Pulmonary artery endothelial cell (primary cell): ENCODE data around the gene GOLGA7B. TPM values are rescaled to one million over a fixed set of nuclear protein-coding genes. Genes with fewer than 3 reads are reported as not detected.

Source experiments
- DNase-seq: peaks from one replicate; pipeline ENCODE4 v3.0.0-alpha.2; 2011; ENCODE audit warnings: low read depth, low spot score
- total RNA-seq: library from RNA; depleted of rRNA; stranded (reverse); fragments of >200 nt; gene quantifications from 2 replicates; pipeline ENCODE4 v1.2.3, GENCODE V29; 2014

Gene GOLGA7B
- total RNA-seq, 1 donor from 2014 or later: under 0.01 TPM

DNA sequence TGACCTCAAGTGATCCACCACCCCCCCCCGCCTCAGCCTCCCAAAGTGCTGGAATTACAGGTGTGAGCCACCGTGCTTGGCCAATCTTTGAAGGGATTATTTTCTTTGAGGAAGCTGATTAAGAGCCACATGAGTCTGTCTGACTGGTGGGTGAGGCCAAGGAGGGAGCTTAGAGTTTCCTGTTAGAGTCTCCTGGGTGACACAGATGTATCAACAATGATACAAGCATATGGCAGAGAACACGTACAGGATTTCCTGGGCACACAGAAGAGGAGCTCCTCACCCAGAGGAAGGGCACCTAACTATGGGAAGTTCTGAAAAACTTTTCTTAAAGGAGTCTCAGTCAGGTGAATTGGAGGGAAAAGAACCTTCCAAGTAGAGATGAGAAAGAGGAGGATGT, 69.4 kb downstream of the GOLGA7B start:
- no peak for DNase-seq

DNA sequence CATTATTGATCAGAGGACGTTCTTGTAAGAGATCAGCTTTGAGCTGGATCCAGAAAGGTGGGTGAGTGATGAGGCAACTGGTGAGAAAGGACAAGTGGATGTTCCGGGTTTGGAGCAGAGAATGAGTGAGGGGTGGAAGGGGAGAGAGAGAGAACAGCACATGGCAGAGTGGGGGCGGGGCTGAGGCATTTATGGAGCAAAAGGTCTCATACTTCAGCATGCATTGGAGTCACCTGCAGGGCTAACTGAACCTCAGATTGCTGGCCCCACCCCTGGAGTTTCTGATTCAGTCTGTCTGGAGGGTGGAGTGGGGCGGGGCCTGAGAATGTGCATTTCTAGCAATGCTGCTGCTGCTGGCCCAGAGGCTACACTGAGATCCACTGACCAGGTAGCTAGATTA, 71.2 kb downstream of the GOLGA7B start:
- DNase-seq: no peak

Other genes starting within 250 kb of the GOLGA7B start
- gene MORN4, start 216.3 kb upstream of the GOLGA7B start, total RNA-seq: 3.9 and 7.1 TPM in 2 replicates
- gene PI4K2A, start 209.2 kb upstream of the GOLGA7B start, total RNA-seq: 17.1 and 19.3 TPM in 2 replicates
- gene AVPI1, start 162.6 kb upstream of the GOLGA7B start, total RNA-seq: 2.4 and 3.2 TPM in 2 replicates
- gene MARVELD1, start 136.1 kb upstream of the GOLGA7B start, total RNA-seq: 17.3 and 21.2 TPM in 2 replicates
- gene ZFYVE27, start 112.7 kb upstream of the GOLGA7B start, total RNA-seq: 16.0 and 20.8 TPM in 2 replicates
- gene SFRP5, start 77.8 kb upstream of the GOLGA7B start, total RNA-seq: not detected in 2 replicates
- gene CRTAC1, start 180.8 kb downstream of the GOLGA7B start, total RNA-seq: 2.5 and 4.9 TPM in 2 replicates